ENCODE measurements around the gene RICTOR. TPM values are rescaled to one million over a fixed set of nuclear protein-coding genes. Genes with fewer than 3 reads are reported as not detected.

The RICTOR gene
- total RNA-seq, 1 donor from 2014 or later: 46.4 TPM

DNA sequence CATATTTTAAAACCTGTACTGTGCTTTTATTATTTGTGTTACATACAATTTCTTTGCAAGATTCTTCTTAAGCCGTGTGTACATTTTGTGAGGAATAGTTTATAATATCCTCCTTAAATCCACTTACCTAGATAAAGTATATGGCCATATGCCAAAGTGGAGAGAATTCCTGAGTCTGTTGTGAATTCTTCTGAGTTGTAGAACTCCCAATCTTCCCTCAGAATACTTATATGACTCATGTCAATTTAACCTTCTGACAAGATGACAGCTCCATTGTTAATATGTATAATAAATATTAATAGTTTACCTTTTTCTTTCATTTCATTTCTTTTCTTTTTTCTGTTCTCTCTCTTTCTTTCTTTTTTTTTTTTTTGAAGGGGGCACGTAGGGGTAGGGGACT, 6.0 kb upstream of the RICTOR start:
- Mint-ChIP-seq H3K36me3 (no peaks in the 10 kb centered on the region), H3K4me1 (peaks cover 25% of the 10 kb centered on the region), H3K4me3 (no peak overlapping the region), H3K27ac (no peak overlapping the region), H3K9me3 (peaks cover 4% of the 10 kb centered on the region), H3K27me3 (ENCODE audit: low read depth) (no peaks in the 10 kb centered on the region)
- no peak for DNase-seq (ENCODE audit: low spot score in 2 of 2, unreplicated experiment in 2 of 2)
- TF ChIP-seq, protein P1, sequence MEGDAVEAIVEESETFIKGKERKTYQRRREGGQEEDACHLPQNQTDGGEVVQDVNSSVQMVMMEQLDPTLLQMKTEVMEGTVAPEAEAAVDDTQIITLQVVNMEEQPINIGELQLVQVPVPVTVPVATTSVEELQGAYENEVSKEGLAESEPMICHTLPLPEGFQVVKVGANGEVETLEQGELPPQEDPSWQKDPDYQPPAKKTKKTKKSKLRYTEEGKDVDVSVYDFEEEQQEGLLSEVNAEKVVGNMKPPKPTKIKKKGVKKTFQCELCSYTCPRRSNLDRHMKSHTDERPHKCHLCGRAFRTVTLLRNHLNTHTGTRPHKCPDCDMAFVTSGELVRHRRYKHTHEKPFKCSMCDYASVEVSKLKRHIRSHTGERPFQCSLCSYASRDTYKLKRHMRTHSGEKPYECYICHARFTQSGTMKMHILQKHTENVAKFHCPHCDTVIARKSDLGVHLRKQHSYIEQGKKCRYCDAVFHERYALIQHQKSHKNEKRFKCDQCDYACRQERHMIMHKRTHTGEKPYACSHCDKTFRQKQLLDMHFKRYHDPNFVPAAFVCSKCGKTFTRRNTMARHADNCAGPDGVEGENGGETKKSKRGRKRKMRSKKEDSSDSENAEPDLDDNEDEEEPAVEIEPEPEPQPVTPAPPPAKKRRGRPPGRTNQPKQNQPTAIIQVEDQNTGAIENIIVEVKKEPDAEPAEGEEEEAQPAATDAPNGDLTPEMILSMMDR (IDR thresholded peaks at IDR 0.05; ENCODE audit: unreplicated experiment): no peak

DNA sequence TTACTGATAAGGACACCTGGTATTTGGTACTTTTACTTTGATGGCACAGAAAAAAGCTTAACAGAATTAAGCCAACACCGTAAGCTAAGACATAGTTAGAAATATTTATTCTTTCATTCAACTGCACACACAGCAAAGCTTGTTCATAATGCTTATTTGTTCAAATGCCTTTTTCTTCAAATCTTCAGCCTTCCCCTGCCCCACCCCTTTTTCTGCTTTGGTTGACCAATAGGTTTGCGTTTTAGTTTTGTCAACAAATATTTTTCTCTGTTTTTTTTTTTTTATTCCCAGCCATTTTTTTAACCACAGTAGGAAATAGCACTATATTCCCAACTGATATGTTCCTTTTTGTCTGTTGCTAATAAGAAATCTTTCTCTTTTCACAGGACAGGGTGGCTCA, 4.9 kb upstream of the RICTOR start:
- H3K4me1 Mint-ChIP-seq: peaks cover 25% of the 10 kb centered on the region
- no peak overlapping the region for H3K27ac Mint-ChIP-seq
- no peaks in the 10 kb centered on the region for H3K27me3 Mint-ChIP-seq (ENCODE audit: low read depth)
- peaks cover 4% of the 10 kb centered on the region for H3K9me3 Mint-ChIP-seq
- TF ChIP-seq, protein P1 (IDR thresholded peaks at IDR 0.05; ENCODE audit: unreplicated experiment): no peak
- no peak overlapping the region for H3K4me3 Mint-ChIP-seq
- no peaks in the 10 kb centered on the region for H3K36me3 Mint-ChIP-seq
- DNase-seq (ENCODE audit: low spot score in 2 of 2, unreplicated experiment in 2 of 2): no peak

DNA sequence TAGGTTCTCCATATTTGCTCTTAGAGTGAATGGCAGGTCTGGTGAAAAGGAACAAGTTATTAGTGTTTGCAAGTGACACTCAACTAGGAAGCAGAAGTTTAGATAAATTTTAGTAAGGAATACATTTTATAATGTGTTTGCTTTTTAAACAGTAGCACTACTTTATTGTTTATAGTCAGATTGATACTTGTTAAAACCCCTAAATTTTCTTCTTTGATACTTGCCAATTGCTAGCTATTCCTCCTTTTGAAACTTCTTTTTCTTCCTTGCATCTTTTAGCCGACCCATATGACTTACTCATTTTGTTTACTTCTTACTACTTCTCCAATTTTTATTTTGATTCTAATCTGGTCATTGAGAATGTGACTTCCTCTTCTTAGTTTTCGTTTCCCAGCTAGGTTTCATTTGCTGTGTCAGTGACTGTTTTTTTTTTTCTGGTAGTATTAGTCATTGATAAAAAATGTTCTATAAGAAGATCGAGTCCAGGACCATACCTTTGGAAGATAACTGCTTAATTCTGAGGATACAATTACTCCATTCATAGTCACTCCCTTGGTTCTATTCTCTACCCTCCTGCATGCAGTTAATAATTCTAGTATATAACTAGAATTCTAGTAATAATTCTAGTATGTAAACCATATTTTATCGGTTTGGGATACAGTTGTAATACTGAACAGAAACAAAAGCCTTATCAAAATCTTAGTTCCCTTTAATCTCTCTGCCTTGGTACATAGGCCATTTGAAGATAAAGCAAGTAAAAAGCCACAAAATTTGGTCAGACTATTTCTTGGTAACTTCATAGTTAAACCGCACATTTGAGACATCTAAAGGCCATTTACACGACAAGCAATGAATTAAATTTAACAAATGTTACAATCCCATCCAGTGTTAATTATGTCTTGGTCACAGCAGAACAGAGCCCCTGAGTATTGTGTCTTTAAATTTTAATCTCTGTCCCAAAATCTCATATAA, 2.8 kb upstream of the RICTOR start:
- no peak for DNase-seq (ENCODE audit: low spot score in 2 of 2, unreplicated experiment in 2 of 2)
- Mint-ChIP-seq H3K36me3 (no peaks in the 10 kb centered on the region), H3K9me3 (no peaks in the 10 kb centered on the region), H3K4me3 (peak overlapping the region; percentile 5), H3K4me1 (peaks cover 34% of the 10 kb centered on the region), H3K27me3 (ENCODE audit: low read depth) (no peaks in the 10 kb centered on the region), H3K27ac (peak overlapping the region; percentile 84)
- TF ChIP-seq, protein P1 (IDR thresholded peaks at IDR 0.05; ENCODE audit: unreplicated experiment): no peak

DNA sequence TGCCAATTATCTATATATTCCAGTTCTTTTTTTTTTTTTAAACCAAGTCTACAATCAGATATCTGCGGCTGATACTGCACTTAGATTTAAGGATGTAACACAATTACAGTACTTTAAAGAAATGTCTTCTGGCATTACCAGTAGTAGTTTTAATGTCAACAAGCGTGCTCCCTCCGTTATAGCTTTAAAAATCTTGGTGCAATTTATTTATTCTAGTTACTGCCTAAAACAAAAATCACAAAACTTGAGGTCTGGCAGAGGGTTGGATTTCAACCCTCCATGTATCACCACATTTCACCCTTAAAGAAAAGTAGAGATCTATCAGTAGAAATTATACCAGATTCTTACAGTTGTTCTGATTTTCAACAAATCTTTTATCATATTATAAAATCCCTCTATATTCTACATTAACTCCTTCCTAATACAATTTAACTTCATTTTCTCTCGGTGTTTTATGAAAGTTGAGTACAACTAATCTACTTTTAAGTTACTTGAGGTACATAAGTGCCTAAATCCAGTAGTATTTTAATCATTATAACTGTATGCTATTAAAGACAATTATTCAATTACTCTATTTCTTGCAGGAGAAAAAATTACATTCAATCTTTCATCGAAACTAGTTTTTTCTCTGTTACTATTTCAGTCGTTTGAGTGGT, 2.0 kb upstream of the RICTOR start:
- peak overlapping the region; percentile 43 for H3K4me3 Mint-ChIP-seq
- H3K4me1 Mint-ChIP-seq: peaks cover 40% of the 10 kb centered on the region
- no peaks in the 10 kb centered on the region for H3K27me3 Mint-ChIP-seq (ENCODE audit: low read depth)
- H3K27ac Mint-ChIP-seq: peak overlapping the region; percentile 76
- H3K36me3 Mint-ChIP-seq: no peaks in the 10 kb centered on the region
- TF ChIP-seq, protein P1 (IDR thresholded peaks at IDR 0.05; ENCODE audit: unreplicated experiment): no peak
- H3K9me3 Mint-ChIP-seq: no peaks in the 10 kb centered on the region
- no peak for DNase-seq (ENCODE audit: low spot score in 2 of 2, unreplicated experiment in 2 of 2)

DNA sequence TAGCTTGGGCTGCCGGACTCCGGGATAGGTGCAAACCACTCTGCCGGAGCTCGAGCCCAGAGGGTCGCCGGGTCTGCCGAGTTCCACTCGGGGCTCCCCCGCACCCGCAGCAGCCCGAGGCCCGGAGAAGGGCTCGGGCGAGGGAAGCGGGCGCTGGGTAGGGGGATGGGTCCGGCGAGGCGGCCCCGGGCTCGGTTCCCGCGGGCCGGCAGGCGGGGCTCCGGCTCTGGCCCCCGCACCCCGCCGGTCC, 507 bp downstream of the RICTOR start:
- DNase-seq (ENCODE audit: low spot score in 2 of 2, unreplicated experiment in 2 of 2): peak in 1 of 2 experiments; percentile 24
- Mint-ChIP-seq H3K4me1 (peaks cover 36% of the 10 kb centered on the region), H3K27ac (peak overlapping the region; percentile 98), H3K36me3 (peaks cover 8% of the 10 kb centered on the region), H3K27me3 (ENCODE audit: low read depth) (no peaks in the 10 kb centered on the region), H3K9me3 (no peaks in the 10 kb centered on the region), H3K4me3 (peak overlapping the region; percentile 91)
- TF ChIP-seq, protein P1 (IDR thresholded peaks at IDR 0.05; ENCODE audit: unreplicated experiment): no peak
